ENCODE data around the gene FANCD2OS. TPM values are rescaled to one million over a fixed set of nuclear protein-coding genes. Genes with fewer than 3 reads are reported as not detected.

Gene FANCD2OS
- total and polyA plus RNA-seq, 7 experiments from 2014 or later: not detected

DNA sequence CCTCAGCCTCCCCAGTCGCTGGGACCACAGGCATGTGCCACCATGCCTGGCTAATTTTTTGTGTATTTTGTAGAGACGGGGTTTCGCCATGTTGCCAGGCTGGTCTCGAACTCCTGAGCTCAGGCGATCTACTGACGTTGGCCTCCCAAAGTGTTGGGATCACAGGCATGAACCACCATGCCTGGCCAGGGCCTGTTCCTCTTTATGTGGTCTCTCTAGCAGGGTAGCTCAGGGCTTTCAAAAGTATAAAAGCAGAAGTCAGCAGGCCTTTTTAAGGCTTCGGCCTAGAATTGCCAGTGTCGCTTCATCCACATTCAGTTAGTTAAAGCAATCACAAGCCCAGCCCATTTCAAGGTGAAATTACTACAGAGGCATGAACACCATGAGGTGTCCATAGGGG lies 41.2 kb upstream of the FANCD2OS start:
- Histone ChIP-seq H3K36me3 (ENCODE audit: control insufficient read depth in 2 of 3, insufficient read depth in 3 of 3, low read length in 3 of 3) (peaks cover 12 to 47% (median 14%) of the 10 kb centered on the region in 3 experiments), H3K27ac (ENCODE audit: low read depth, low read length) (no peak overlapping the region), H3K9me3 (ENCODE audit: control insufficient read depth in 2 of 3, low read length in 3 of 3) (no peaks in the 10 kb centered on the region), H3K4me3 (ENCODE audit: low read length) (no peak overlapping the region), H3K4me1 (ENCODE audit: control insufficient read depth in 2 of 2, insufficient read depth in 2 of 2, low read length in 2 of 2) (no peaks in the 10 kb centered on the region), H3K27me3 (ENCODE audit: control insufficient read depth in 2 of 2, insufficient read depth in 2 of 2, low read length in 2 of 2) (no peaks in the 10 kb centered on the region)
- H3K27ac Mint-ChIP-seq: peak overlapping the region in 6 of 9 donors; percentile 14 to 82 (median 36)
- ATAC-seq (peak; percentile 59), DNase-seq (no peak)
- intact Hi-C loops (cut with micrococcal nuclease): loop anchor here in 1 of 2 donors (10.0 kb wide), 1 partner anchor 124 kb away; the partner anchor contains the start of gene FANCD2
- no peak overlapping the region for H3K4me3 Mint-ChIP-seq
- POLR2A ChIA-PET: interaction anchor here (0.9 to 1.5 kb wide), 2 partner anchors 11 to 13 kb away, joined by 3 read pairs; no protein-coding TSS in a partner anchor
- H3K9me3 Mint-ChIP-seq: no peaks in the 10 kb centered on the region
- no peaks in the 10 kb centered on the region for H3K27me3 Mint-ChIP-seq
- H3K4me1 Mint-ChIP-seq: peaks cover 16 to 36% (median 29%) of the 10 kb centered on the region in 7 donors
- H3K36me3 Mint-ChIP-seq: peaks cover 0 to 37% (median 22%) of the 10 kb centered on the region in 5 donors
- CTCF ChIA-PET: no interaction called here

DNA sequence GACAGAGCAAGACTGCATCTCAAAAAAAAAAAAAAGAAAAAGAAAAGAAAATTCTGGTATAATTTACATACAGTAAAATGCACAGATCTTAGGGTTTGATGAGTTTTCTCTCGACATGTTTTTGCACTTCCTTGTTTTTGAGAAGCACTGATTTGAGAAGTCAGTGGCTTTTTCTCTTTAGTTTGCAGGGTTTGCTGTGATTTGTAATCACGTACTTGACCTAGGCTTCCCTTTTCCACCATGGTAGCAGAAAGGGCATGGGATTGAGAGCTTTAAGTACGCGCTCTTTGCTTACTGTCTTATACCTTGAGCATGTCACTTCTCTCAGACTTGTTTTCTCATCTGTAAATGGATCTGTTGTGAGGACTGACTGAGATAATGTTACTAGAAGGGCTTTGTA lies 37.6 kb upstream of the FANCD2OS start:
- ChIA-PET CTCF (interaction anchor here (0.7 to 1.0 kb wide), 2 partner anchors 58 to 74 kb away, joined by 3 to 4 read pairs; no protein-coding TSS in a partner anchor), POLR2A (interaction anchor here (0.6 to 0.7 kb wide), 2 partner anchors 12 to 368 kb away, joined by 3 to 4 read pairs; no protein-coding TSS in a partner anchor)
- ATAC-seq (no peak), DNase-seq (no peak)
- Mint-ChIP-seq H3K27ac (peak overlapping the region in 8 of 9 donors; percentile 38 to 82 (median 73)), H3K9me3 (no peaks in the 10 kb centered on the region), H3K4me3 (peak overlapping the region; percentile 30 to 98 (median 72)), H3K27me3 (no peaks in the 10 kb centered on the region), H3K36me3 (peaks cover 0 to 32% (median 21%) of the 10 kb centered on the region in 5 donors), H3K4me1 (peaks cover 23 to 52% (median 42%) of the 10 kb centered on the region in 7 donors)
- Histone ChIP-seq H3K27me3 (ENCODE audit: control insufficient read depth in 2 of 2, insufficient read depth in 2 of 2, low read length in 2 of 2) (no peaks in the 10 kb centered on the region), H3K9me3 (ENCODE audit: control insufficient read depth in 2 of 3, low read length in 3 of 3) (no peaks in the 10 kb centered on the region), H3K4me1 (ENCODE audit: control insufficient read depth in 2 of 2, insufficient read depth in 2 of 2, low read length in 2 of 2) (peaks cover 10 to 12% of the 10 kb centered on the region in 2 donors), H3K36me3 (ENCODE audit: control insufficient read depth in 2 of 3, insufficient read depth in 3 of 3, low read length in 3 of 3) (peaks cover 6 to 36% (median 8%) of the 10 kb centered on the region in 3 experiments), H3K4me3 (ENCODE audit: low read length) (no peak overlapping the region), H3K27ac (ENCODE audit: low read depth, low read length) (no peak overlapping the region)
- intact Hi-C loops (cut with micrococcal nuclease): loop anchor here in 1 of 2 donors (10.0 kb wide), 1 partner anchor 121 kb away; the partner anchor contains the start of gene FANCD2

DNA sequence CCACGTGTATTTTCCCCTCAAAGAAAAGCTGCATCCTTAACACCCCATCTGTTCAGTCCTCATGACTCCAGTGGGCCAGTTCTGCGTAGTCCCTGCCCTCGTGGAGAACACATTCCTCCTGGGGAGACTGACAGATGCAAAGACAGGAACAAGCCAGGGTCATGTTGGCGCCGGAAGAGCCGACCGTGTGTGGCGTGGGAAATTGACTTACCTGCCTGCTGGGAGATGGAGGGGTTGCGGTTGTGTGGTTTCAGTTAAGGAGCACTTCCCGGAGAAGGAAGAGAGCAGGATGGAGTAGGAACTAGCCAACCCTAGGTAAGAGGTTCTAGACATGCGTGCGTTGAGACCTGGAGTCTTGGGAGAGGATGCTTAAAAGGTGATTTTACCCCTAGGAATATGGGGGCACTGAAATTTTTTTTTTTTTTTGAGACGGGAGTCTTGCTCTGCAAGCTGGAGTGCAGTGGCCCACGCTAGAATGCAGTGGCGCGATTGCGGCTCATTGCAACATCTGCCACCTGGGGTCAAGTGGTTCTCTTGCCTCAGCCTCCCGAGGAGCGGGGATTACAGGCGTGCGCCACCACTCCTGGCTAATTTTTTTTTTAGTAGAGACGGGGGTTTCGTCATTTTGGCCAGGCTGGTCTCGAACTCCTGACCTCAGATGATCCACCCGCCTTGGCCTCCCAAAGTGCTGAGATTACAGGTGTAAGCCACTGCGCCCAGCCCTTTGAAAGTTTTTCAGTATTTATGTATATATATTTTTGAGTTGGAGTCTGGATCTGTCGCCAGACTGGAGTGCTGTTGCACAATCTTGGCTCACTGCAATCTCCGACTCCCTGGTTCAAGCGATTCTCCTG lies 34.9 kb upstream of the FANCD2OS start:
- intact Hi-C loops (cut with micrococcal nuclease): loop anchor here (1.0 to 10.0 kb wide), 7 partner anchors 22 to 252 kb away; partner anchors contain the start of genes FANCD2 (in 2 of the 2), IRAK2 (in 1 of the 2), JAGN1 (in 1 of the 2) and TATDN2 (in 1 of the 2)
- peak in 2 of 9 donors; percentile 11 to 12 for DNase-seq
- Mint-ChIP-seq H3K27ac (peak overlapping the region; percentile 38 to 98 (median 94)), H3K4me3 (peak overlapping the region; percentile 85 to 98 (median 96)), H3K9me3 (no peaks in the 10 kb centered on the region), H3K36me3 (peaks cover 0 to 21% (median 13%) of the 10 kb centered on the region in 5 donors), H3K4me1 (peaks cover 14 to 48% (median 37%) of the 10 kb centered on the region in 7 donors), H3K27me3 (no peaks in the 10 kb centered on the region)
- H3K27ac ChIP-seq (ENCODE audit: low read depth, low read length): peak overlapping the region; percentile 95
- no peaks in the 10 kb centered on the region for H3K9me3 ChIP-seq (ENCODE audit: control insufficient read depth in 2 of 3, low read length in 3 of 3)
- POLR2A ChIA-PET: interaction anchor here (0.6 to 2.0 kb wide), 3 partner anchors 14 to 56 kb away, joined by 3 to 7 read pairs (median 7); no protein-coding TSS in a partner anchor
- H3K27me3 ChIP-seq (ENCODE audit: control insufficient read depth in 2 of 2, insufficient read depth in 2 of 2, low read length in 2 of 2): no peaks in the 10 kb centered on the region
- peaks cover 0 to 14% (median 0%) of the 10 kb centered on the region in 3 experiments for H3K36me3 ChIP-seq (ENCODE audit: control insufficient read depth in 2 of 3, insufficient read depth in 3 of 3, low read length in 3 of 3)
- CTCF ChIA-PET: no interaction called here
- H3K4me1 ChIP-seq (ENCODE audit: control insufficient read depth in 2 of 2, insufficient read depth in 2 of 2, low read length in 2 of 2): peaks cover 10 to 12% of the 10 kb centered on the region in 2 donors
- peak overlapping the region; percentile 87 for H3K4me3 ChIP-seq (ENCODE audit: low read length)
- ATAC-seq: no peak

DNA sequence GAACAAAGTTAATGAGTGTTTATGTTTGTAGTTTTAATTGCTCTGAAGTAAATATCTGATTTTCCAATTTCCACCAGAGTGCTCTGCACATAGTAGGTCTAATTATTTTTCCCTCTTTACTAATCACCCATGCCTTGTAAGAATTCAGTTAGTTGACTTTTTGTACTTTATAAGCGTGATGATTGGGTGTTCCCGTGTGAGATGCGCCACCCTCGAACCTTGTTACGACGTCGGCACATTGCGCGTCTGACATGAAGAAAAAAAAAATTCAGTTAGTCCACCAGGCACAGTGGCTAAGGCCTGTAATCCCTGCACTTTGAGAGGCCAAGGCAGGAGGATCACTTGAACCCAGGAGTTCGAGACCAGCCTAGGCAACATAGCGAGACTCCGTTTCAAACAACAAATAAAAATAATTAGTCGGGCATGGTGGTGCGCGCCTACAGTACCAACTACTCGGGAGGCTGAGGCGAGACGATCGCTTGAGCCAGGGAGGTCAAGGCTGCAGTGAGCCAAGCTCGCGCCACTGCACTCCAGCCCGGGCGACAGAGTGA lies 33.0 kb upstream of the FANCD2OS start:
- peak overlapping the region; percentile 79 to 98 (median 94) for H3K27ac Mint-ChIP-seq
- peak overlapping the region; percentile 87 for H3K4me3 ChIP-seq (ENCODE audit: low read length)
- no peaks in the 10 kb centered on the region for H3K27me3 Mint-ChIP-seq
- H3K4me1 ChIP-seq (ENCODE audit: control insufficient read depth in 2 of 2, insufficient read depth in 2 of 2, low read length in 2 of 2): peaks cover 10 to 12% of the 10 kb centered on the region in 2 donors
- H3K27me3 ChIP-seq (ENCODE audit: control insufficient read depth in 2 of 2, insufficient read depth in 2 of 2, low read length in 2 of 2): no peaks in the 10 kb centered on the region
- peaks cover 0 to 6% (median 0%) of the 10 kb centered on the region in 3 experiments for H3K36me3 ChIP-seq (ENCODE audit: control insufficient read depth in 2 of 3, insufficient read depth in 3 of 3, low read length in 3 of 3)
- ChIA-PET POLR2A (interaction anchor here (0.9 to 2.0 kb wide), 10 partner anchors 9 to 208 kb away, joined by 3 to 8 read pairs (median 6); partner anchors contain the start of genes BRK1, CRELD1 and TATDN2), CTCF (interaction anchor here (1.2 kb wide), 1 partner anchor 26 kb away, joined by 4 read pairs; no protein-coding TSS in a partner anchor)
- intact Hi-C loops (cut with micrococcal nuclease): loop anchor here (1.0 to 10.0 kb wide), 12 partner anchors 23 to 744 kb away; partner anchors contain the start of genes BRK1 (in 2 of the 2), FANCD2 (in 2 of the 2), CRELD1 (in 1 of the 2) and IRAK2 (in 1 of the 2)
- peaks cover 8 to 39% (median 29%) of the 10 kb centered on the region in 7 donors for H3K4me1 Mint-ChIP-seq
- H3K9me3 Mint-ChIP-seq: no peaks in the 10 kb centered on the region
- H3K4me3 Mint-ChIP-seq: peak overlapping the region; percentile 85 to 98 (median 96)
- H3K36me3 Mint-ChIP-seq: peaks cover 0 to 17% (median 8%) of the 10 kb centered on the region in 5 donors
- DNase-seq (peak in 1 of 9 donors; percentile 26), ATAC-seq (no peak)
- H3K27ac ChIP-seq (ENCODE audit: low read depth, low read length): peak overlapping the region; percentile 95
- H3K9me3 ChIP-seq (ENCODE audit: control insufficient read depth in 2 of 3, low read length in 3 of 3): no peaks in the 10 kb centered on the region

DNA sequence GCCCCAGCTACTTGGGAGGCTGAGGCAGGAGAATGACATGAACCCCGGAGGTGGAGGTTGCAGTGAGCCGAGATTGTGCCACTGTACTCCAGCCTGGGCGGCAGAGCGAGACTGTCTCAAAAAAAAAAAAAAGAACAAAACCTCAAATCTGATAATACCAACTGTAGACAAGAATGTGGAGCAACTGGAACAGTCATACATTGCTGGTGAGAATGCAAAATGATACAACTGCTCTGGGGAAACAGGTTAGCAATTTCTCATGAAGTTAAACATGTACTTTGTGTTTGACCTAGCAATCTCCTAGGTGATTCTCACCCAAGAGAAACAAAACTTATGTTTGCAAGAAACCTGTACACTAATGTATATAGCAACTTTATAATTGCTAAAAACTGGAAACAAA lies 29.1 kb upstream of the FANCD2OS start:
- Mint-ChIP-seq H3K27me3 (no peaks in the 10 kb centered on the region), H3K4me1 (peaks cover 0 to 12% (median 0%) of the 10 kb centered on the region in 7 donors), H3K4me3 (no peak overlapping the region), H3K27ac (no peak overlapping the region), H3K9me3 (peaks cover 0 to 2% (median 0%) of the 10 kb centered on the region in 11 donors), H3K36me3 (no peaks in the 10 kb centered on the region)
- no peaks in the 10 kb centered on the region for H3K4me1 ChIP-seq (ENCODE audit: control insufficient read depth in 2 of 2, insufficient read depth in 2 of 2, low read length in 2 of 2)
- ChIA-PET CTCF (no interaction called here), POLR2A (no interaction called here)
- no peak overlapping the region for H3K4me3 ChIP-seq (ENCODE audit: low read length)
- intact Hi-C loops (cut with micrococcal nuclease): no loop called here
- DNase-seq (no peak), ATAC-seq (no peak)
- H3K27me3 ChIP-seq (ENCODE audit: control insufficient read depth in 2 of 2, insufficient read depth in 2 of 2, low read length in 2 of 2): no peaks in the 10 kb centered on the region
- no peak overlapping the region for H3K27ac ChIP-seq (ENCODE audit: low read depth, low read length)
- H3K9me3 ChIP-seq (ENCODE audit: control insufficient read depth in 2 of 3, low read length in 3 of 3): no peaks in the 10 kb centered on the region
- peaks cover 0 to 6% (median 0%) of the 10 kb centered on the region in 3 experiments for H3K36me3 ChIP-seq (ENCODE audit: control insufficient read depth in 2 of 3, insufficient read depth in 3 of 3, low read length in 3 of 3)

DNA sequence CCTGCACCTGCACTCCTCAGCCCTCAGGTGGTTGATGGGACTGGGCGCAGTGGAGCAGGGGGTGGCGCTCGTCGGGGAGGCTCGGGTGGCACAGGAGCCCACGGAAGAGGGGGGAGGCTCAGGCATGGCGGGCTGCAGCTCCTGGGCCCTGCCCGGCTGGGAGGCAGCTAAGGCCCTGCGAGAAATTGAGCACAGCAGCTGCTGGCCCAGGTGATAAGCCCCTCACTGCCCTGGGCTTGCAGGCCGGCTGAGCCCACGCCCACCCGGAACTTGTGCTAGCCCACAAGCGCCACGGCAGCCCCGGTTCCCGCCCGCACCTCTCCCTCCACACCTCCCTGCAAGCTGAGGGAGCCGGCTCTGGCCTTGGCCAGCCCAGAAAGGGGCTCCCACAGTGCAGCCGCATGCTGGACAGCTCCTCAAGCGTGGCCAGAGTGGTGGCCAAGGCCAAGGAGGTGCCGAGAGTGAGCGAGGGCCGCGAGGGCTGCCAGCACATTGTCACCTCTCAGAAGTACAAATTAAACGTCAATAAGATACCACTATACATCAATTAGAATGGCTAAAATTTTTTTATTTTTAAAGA lies 28.5 kb upstream of the FANCD2OS start:
- H3K9me3 ChIP-seq (ENCODE audit: control insufficient read depth in 2 of 3, low read length in 3 of 3): no peaks in the 10 kb centered on the region
- H3K4me3 ChIP-seq (ENCODE audit: low read length): no peak overlapping the region
- DNase-seq (no peak), ATAC-seq (no peak)
- Mint-ChIP-seq H3K9me3 (peaks cover 0 to 2% (median 0%) of the 10 kb centered on the region in 11 donors), H3K36me3 (no peaks in the 10 kb centered on the region), H3K27me3 (no peaks in the 10 kb centered on the region), H3K4me1 (peaks cover 0 to 12% (median 0%) of the 10 kb centered on the region in 7 donors), H3K27ac (no peak overlapping the region), H3K4me3 (no peak overlapping the region)
- intact Hi-C loops (cut with micrococcal nuclease): no loop called here
- no peaks in the 10 kb centered on the region for H3K4me1 ChIP-seq (ENCODE audit: control insufficient read depth in 2 of 2, insufficient read depth in 2 of 2, low read length in 2 of 2)
- no peak overlapping the region for H3K27ac ChIP-seq (ENCODE audit: low read depth, low read length)
- H3K36me3 ChIP-seq (ENCODE audit: control insufficient read depth in 2 of 3, insufficient read depth in 3 of 3, low read length in 3 of 3): no peaks in the 10 kb centered on the region
- no peaks in the 10 kb centered on the region for H3K27me3 ChIP-seq (ENCODE audit: control insufficient read depth in 2 of 2, insufficient read depth in 2 of 2, low read length in 2 of 2)
- POLR2A ChIA-PET: no interaction called here
- CTCF ChIA-PET: no interaction called here
